Measurements from ENCODE around the gene RTN4RL1.

Gene RTN4RL1

GRCh38 chr17:1945621-1946020, 79.5 kb downstream of the RTN4RL1 start:
- DNase-seq = no peak

GRCh38 chr17:1943436-1943831, 81.7 kb downstream of the RTN4RL1 start:
- no peak for DNase-seq

DNA sequence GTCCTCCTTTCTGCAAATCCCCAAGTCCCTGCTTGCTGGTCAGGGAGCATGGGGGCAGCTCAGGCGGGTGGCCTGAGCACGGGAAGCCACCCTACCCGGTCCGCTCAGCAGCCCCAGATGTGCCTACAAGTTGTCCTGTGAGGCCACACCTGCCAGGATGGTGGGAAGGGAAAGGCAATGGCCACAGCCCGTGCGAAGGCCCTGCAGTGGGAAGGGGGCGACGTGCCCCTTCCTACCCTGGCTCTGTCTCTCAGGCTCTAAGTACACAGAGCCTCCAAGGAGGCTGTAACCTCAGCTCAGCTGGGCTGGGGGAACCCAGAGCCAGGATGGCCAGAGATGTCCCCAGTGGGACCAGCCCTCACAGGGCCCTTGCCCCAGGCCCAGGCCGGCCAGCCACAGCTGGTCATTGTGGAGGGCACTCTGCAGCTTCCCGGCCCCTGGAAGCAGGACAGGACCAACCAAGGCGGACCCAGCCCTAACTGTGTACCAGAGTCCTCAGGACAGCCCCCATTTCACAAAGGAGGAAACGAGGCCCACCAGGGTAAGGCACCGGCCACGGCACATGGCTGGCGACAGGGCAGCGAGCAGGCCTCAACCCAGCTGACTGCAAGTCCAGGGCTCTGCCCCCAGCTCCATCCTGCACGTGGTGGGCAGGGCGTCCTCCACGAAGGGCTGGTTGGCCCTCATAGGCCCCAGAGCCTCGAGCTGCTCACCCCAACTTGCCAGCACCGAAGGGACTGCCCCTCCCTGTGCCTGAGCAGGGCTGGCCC, 82.3 kb downstream of the RTN4RL1 start:
- DNase-seq = no peak

DNA sequence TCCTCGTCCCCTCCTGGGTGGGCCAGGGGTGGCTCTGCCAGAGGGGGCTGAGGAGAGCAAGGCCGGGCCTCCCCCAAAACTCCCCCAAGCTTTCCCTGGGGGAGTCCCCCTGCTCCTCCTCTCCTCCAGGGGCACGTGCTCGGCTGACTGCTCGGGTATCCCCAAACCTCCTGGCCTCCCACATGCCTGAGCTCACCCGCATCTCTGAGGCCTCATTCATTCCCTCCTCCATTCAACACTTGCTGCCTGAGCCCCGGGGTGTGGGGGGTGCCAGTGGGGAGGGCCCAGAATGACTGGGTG, 83.1 kb downstream of the RTN4RL1 start:
- no peak for DNase-seq

- DNase-seq = no peak
Observed at GRCh38 chr17:1941272-1942065, 83.7 kb downstream of the RTN4RL1 start.

DNA sequence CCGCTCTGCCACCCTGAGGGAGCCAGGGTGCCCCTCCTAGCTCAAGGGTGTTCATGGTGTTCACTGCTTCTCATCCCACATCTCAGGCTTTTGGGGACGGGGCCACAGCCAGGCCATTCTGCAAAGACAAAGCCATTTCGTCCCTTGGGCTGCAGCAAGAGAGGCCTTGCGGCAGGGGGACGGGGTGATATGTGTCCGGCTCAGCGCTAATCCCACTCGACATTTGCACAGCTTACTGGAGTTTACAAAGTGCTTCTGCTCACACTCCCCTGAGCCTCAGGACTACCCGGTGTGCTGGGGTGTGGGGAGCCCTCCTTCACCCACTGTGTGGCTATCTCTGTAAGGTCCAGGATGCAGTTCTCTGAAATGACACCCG, 84.3 kb downstream of the RTN4RL1 start:
- DNase-seq = no peak

GRCh38 chr17:1939981-1940809, 84.9 kb downstream of the RTN4RL1 start:
- DNase-seq = no peak

DNA sequence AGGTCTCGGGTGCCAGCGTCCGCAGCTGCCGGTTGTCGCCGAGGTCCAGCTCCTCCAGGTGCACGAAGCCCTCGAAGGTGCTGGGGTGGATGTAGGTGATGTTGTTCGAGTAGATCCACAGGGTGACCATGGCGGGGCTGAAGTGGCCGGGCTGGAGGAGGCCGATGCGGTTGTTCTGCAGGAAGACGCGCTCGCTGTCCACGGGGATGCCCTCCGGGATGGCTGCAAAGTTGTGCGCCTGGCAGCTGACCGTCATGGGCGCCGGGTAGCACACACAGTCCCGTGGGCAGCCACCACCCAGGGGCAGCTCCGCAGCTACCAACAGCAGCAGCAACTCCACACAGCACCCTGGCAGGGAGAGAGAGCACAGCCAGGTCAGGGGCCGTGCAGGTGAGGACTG, 87.7 kb downstream of the RTN4RL1 start:
- DNase-seq = no peak

DNA sequence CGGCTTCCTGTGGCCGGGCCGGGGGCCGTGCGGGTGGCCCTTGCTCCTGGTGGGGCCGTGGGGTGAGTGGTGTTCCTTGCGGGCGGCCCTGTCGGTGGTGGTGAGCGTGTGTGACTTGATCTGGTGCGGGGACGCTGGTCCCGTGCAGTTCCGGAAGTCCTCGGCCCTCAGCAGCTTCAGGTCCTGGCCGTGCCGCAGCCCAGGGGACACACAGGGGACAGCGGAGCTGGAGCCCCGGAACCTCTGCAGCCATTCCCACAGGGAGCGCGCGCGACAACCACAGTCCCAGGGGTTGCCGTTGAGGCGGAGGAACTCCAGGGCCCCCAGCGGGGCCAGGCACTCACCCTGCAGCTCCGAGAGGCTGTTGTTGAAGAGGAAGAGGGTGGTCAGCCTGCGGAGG, 88.4 kb downstream of the RTN4RL1 start:
- DNase-seq = no peak

- DNase-seq = no peak
Observed at GRCh38 chr17:1934901-1935300, 90.2 kb downstream of the RTN4RL1 start.

DNA sequence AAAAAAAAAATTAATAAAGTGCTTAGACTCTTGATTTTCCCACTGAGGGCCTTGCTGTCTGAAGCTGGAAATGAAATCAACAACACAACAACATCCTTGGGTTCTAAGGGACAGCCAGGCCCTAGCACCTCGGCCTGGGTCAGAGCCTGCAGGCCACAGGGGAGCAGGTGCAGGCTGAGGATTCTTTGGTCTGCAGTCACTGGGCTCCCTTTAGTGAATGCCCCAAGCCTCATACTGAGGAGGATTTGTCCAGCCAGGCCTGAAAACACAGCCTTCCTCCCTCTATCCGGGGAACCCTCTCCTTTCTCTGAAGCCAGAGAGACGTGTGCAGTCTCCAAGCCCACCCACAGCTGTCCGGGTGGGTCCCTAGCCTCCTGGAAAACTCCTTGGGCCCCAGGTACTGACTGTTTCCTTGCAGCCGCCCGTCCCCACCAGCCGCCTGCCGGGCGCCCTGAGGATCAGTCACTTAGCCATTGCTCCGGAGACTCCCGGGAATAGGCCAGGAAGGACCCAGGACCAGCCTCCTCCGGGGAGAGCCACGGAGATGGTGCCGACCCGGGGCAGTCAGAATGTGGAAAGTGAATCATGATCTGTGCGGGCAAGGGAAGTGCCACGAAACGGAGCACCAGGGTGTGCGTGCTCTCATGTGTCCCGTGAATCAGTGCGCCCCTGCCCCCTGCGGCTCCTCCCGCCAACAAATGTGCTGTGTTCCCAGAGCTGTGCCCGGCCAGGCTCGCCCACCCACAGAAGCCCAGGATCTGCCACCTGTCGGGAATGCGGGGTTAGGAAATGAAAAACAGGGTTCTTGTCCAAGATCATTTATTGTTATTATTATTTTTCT, 91.0 kb downstream of the RTN4RL1 start:
- no peak for DNase-seq

DNA sequence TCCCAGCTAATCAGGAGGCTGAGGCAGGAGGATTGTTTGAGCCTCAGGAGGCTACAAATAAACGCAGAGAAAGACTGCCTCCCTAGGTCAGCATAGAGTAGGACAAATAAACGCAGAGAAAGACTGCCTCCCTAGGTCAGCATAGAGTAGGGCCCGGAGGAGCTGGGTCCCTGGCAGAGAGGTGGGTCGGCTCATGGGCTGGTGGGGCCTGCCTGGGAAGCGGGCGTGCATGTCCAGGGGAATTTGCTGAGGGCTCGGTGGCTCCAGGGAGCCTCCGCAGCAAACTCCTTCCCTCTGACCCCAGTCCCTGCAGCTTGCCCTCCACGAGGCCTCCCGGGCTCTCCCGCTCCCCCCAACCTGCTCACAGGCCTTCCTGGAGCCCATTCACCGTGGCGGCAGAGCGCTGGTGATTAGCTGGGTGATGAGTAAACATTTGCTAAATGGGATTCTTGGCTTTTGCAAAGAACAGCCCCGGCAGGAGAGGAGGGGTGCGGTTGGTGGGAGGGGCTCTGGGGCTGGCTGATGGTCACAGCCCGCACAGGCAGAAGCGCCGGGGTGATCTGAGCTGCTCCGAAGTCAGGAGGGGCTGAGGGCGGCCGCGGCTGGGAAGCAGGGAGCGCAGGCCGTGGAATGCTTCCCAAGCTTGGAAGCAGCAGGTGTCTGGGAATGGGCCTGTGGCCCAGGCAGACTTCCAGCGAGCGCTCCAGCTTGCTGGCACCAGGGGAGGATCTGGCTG, 93.1 kb downstream of the RTN4RL1 start:
- peak; percentile 27 for DNase-seq

- no peak for DNase-seq
Observed at GRCh38 chr17:1930337-1930645, 94.8 kb downstream of the RTN4RL1 start.

GRCh38 chr17:1928976-1929375, 96.2 kb downstream of the RTN4RL1 start:
- DNase-seq = peak; percentile 47

- DNase-seq = peak; percentile 27
Observed at GRCh38 chr17:1920948-1921351, 104.2 kb downstream of the RTN4RL1 start.

DNA sequence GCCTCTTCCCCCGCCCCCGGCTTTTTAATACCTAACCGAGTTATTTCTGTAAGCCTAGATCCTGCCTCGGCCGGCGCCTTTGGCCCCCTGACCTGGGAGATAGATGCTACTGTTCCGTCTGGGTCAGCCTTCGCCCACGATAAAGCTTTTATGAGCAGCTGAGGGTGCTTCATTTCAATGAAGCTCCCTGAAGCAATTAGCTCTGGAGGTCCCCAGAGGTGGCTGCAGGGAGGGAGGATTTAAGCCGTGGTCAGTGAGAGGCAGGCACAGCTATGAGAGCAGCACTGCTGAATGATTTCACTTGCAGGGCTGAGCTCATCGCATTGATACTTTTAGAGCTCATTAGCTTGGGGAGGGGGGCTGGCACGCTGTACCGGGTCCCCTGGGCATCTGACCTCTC, 105.9 kb downstream of the RTN4RL1 start:
- DNase-seq = no peak

DNA sequence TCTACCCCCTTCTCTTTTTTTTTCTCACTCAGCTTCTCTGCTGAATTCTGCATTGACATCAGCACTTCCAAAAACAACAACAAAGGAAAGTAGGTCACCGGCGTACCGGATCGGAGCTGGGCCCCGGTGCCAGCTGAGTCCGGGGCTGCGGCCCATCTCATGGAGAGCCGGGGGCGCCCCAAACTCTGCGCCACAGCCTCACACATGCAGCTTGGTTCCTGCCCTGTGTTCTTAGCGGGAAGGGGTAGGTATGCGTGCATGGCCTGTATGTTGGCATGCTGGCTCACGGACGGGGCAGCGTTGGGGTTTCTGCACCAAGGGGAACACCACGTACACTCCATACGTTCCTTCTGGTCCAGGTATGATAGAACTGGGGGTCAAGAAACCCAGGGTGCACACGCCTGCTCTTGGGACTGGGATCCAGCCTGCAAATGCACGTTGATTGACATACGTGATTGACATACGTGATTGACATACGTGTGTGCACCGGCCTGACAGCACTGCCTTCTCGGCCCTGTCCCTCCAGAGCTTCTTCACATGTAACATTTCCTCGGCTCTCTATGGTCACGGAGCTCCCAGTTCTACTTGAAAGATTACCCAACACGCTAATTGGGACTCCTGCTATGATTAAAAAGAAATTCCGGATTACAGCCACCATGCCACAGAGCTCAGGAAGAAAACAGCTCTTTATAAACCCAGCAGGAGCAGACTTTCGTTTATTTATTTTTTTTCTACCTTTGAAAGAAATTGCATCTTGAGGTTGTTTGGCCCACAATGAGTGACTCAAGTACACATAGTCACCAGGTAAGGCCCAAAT, 106.6 kb downstream of the RTN4RL1 start:
- DNase-seq = no peak

- no peak for DNase-seq
Observed at GRCh38 chr17:1916963-1917715, 108.0 kb downstream of the RTN4RL1 start.

- DNase-seq = peak; percentile 45
Observed at GRCh38 chr17:1916316-1916715, 108.8 kb downstream of the RTN4RL1 start.

DNA sequence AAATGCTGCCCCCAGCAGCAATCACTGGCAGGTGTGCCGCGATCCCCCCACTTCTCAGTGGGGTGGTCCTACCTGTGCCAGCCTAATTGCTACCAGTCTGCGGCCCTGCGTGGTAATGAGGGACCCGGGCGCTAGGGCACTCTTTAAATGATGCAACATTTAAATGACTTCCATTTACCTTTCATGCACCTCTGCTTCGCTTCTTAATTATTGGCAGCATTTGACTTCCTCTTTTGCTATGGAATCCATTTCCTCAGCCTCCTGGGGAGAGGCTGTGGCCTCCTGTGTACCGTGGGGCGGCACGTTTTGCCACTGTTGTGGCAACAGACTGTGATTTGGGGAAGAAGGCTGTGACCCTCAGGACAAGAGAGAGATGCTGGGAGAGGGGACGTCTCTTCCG, 109.2 kb downstream of the RTN4RL1 start:
- peak; percentile 45 for DNase-seq

DNA sequence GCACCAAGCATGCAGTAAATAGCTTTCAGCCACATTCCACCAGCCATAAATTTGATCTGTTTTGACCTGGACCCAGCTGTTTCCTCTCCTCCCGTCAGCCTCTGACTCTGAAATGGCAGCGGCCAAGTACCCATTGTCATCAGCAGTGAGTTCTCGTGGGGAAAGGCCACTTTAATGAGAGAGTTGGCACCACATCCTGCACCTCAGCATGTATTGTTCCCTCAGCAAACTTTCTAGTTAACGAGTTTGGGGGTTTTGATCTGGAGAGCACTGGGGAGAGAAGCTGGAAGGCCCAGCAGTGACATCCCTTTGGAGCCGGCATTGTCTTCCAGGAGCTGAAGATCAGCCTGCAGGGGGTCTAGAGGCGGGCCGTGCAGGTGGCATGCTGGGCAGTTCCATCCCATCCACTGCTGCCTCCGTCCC, 110.5 kb downstream of the RTN4RL1 start:
- no peak for DNase-seq

Data from DMS53 (cell line).